Measurements from ENCODE around the gene ZNF683.

GRCh38 chr1:26320896-26321295, 51.7 kb downstream of the ZNF683 start:
- TF ChIP-seq EZH2 (IDR thresholded peaks at IDR 0.05; ENCODE audit: borderline replicate concordance, control insufficient read depth, low read depth, low read length) (no peak), NBN (IDR thresholded peaks at IDR 0.05) (no peak), ZNF274 (IDR thresholded peaks at IDR 0.05; ENCODE audit: insufficient read depth, insufficient read length) (no peak), MYC (IDR thresholded peaks at IDR 0.05; ENCODE audit: insufficient read depth, insufficient read length, insufficient replicate concordance, low read length, severe bottlenecking) (no peak)
